GM18505 (cell line): ENCODE results near the gene PCDHB12.
"Not testable (repeated sequence)": the region's sequence is repeated elsewhere in the genome, so short reads cannot be mapped to it uniquely, and the experiment has no call there.

Experiments
- ATAC-seq: cut with Tn5 transposase; IDR thresholded peaks from one replicate; pipeline ENCODE4 v1.9.1; 2021; ENCODE audit not compliant: unreplicated experiment
- POLR2A ChIP-seq: IDR thresholded peaks from 4 replicates; pipeline ENCODE4 v1.6.1; 2011; ENCODE audit warnings: borderline replicate concordance; ENCODE audit not compliant: insufficient read depth, insufficient read length; ENCODE audit errors: extremely low read depth

Gene PCDHB12

DNA sequence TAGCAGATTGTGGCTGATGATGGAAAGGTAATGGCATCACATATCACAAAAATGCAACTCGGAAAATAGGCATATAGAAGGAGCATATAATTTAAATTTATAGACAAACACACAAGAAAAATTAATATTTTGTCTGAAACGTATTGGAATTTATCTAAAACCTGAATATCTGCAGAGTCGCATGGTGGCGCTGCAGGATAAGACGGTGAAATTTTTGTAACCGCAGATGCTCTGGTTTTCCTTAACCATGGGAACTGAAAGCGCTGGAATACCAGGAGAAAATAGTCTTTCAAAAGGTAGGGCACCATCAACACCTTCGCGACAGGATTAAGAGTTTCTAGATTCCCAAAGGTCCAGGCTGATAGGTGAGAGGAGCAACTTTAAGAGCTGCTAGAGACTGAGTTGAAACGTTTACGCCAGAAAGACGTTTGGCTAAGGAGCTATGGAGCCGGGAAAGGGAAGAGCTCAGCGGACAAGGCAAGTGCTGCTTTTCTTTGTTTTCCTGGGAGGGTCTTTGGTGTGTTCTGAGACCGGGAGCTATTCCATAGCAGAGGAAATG, 25.7 kb downstream of the PCDHB12 start:
- ATAC-seq: no peak
- TF ChIP-seq POLR2A: no peak

DNA sequence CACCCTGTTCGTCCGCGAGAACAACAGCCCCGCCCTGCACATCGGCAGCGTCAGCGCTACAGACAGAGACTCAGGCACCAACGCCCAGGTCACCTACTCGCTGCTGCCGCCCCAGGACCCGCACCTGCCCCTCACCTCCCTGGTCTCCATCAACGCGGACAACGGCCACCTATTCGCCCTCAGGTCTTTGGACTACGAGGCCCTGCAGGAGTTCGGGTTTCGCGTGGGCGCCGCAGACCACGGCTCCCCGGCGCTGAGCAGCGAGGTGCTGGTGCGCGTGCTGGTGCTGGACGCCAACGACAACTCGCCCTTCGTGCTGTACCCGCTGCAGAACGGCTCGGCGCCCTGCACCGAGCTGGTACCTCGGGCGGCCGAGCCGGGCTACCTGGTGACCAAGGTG, 27.4 kb downstream of the PCDHB12 start:
- not testable (repeated sequence) for ATAC-seq

DNA sequence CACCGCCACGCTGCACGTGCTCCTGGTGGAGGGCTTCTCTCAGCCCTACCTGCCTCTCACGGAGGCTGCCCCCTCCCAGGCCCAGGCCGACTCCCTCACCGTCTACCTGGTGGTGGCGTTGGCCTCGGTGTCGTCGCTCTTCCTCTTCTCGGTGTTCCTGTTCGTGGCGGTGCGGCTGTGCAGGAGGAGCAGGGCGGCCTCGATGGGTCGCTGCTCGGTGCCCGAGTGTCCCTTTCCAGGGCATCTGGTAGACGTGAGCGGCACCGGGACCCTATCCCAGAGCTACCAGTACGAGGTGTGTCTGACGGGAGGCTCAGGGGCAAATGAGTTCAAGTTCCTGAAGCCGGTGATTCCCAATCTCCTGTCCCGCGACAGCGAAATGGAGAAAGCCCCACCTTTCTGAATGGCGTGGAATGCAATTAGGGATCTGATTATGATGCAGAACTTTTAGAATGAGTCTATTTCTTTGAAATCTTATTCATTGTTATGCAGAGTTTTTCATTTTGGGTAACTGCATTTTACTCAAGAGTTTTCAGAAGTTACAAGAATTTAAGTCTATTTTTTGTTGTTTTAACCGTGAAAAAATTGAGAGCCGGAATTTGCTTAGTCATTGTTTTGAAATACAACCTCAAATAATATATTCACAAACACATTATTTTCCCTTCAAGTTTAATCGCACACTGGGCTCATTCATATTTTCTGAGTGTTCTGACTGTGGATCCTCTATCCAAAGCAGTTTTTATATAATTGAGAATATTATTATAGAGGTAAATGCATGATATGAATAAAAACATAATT, 28.2 kb downstream of the PCDHB12 start:
- TF ChIP-seq POLR2A: no peak
- no peak for ATAC-seq

DNA sequence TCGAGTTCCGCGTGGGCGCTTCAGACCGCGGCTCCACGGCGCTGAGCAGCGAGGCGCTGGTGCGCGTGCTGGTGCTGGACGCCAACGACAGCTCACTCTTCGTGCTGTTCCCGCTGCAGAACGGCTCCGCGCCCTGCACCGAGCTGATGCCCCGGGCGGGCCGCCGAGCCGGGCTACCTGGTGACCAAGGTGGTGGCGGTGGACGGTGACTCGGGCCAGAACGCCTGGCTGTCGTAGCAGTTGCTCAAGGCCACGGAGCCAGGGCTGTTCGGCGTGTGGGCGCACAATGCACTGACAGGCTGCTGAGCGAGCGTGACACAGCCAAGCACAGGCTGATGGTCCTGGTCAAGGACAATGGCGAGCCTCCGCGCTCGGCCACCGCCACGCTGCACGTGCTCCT, 33.0 kb downstream of the PCDHB12 start:
- no peak for TF ChIP-seq POLR2A
- no peak for ATAC-seq

DNA sequence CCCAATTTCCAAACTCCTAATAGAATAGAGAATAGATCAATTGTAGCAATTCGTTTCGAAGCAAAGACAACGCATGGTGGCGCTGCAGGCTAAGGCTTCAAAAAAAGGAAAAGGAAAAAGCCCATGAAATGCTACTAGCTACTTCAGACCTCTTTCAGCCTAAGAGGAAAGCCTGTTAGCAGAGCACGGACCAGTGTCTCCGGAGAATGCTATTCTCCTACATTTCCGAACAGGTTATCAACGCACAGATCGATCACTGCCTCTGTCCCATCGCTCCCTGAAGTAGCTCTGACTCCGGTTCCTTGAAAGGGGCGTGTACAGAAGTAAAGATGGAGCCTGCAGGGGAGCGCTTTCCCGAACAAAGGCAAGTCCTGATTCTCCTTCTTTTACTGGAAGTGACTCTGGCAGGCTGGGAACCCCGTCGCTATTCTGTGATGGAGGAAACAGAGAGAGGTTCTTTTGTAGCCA, 36.8 kb downstream of the PCDHB12 start, which contains the start of gene PCDHB15:
Gene PCDHB15 (plus strand): TSS at position 146 of the 468 bp plus-strand sequence. CDS start 184 bp downstream, at position 330.
- ATAC-seq: no peak
- no peak for TF ChIP-seq POLR2A

DNA sequence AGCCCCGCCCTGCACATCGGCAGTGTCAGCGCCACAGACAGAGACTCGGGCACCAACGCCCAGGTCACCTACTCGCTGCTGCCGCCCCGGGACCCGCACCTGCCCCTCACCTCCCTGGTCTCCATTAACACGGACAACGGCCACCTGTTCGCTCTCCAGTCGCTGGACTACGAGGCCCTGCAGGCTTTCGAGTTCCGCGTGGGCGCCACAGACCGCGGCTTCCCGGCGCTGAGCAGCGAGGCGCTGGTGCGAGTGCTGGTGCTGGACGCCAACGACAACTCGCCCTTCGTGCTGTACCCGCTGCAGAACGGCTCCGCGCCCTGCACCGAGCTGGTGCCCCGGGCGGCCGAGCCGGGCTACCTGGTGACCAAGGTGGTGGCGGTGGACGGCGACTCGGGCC, 38.5 kb downstream of the PCDHB12 start:
- ATAC-seq: not testable (repeated sequence)

DNA sequence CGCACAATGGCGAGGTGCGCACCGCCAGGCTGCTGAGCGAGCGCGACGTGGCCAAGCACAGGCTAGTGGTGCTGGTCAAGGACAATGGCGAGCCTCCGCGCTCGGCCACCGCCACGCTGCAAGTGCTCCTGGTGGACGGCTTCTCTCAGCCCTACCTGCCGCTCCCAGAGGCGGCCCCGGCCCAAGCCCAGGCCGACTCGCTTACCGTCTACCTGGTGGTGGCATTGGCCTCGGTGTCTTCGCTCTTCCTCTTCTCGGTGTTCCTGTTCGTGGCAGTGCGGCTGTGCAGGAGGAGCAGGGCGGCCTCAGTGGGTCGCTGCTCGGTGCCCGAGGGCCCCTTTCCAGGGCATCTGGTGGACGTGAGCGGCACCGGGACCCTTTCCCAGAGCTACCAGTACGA, 38.9 kb downstream of the PCDHB12 start:
- ATAC-seq: not testable (repeated sequence)

DNA sequence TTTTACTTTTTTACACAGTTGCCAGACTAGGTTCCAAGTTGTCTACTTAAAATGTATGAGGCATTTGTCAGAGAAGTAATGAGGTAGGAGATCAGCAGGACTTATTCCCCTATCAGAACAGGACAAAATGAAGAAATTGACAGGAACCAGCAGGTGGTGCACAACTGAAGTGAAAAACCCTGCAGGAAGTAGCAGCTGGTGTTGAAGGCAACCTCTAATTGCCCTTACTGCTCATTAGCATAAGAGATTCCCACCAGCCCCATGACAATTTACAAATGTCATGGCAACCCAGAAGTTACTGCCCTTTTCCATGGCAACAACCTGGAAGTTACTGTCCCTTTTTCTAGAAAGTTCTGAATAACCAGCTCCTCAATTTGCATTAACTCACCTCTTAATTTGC, 42.1 kb downstream of the PCDHB12 start:
- TF ChIP-seq POLR2A: no peak
- no peak for ATAC-seq

DNA sequence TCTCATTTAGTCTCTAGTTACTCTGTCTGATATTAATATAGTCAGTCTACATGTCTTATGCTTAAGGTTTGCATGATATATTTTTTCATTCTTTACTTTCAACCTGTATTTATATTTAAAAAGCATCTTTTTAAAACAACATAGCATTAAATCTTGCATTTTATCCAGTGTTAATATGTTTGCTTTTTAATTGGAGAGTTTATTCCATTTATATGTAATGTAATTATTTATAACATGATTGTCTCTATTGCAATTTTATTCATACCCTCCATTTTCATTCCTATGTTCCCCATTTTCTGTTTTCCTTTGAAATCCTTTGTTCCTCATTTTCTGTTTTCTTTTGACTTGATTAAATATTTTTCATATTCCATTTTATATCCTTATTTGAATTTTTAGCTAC, 49.9 kb downstream of the PCDHB12 start:
- ATAC-seq: no peak
- TF ChIP-seq POLR2A: no peak

DNA sequence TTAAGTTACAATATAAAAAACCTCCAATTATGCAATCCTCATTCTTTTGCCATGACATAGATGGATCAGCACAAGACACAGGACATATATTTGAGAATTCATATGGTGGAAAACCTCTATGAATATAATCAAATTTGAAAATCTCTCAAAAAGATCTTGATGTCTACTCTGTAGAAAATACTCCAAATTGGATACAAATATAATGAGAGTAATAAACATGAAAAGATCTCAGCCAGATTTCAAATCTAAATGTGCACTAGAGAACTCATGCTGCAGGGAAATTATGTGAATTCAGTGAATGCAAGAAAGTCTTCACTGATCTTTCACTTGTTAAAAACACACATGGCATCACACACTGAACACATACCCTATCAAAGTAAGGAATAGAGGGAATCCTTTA, 50.4 kb downstream of the PCDHB12 start:
- no peak for TF ChIP-seq POLR2A
- ATAC-seq: no peak

DNA sequence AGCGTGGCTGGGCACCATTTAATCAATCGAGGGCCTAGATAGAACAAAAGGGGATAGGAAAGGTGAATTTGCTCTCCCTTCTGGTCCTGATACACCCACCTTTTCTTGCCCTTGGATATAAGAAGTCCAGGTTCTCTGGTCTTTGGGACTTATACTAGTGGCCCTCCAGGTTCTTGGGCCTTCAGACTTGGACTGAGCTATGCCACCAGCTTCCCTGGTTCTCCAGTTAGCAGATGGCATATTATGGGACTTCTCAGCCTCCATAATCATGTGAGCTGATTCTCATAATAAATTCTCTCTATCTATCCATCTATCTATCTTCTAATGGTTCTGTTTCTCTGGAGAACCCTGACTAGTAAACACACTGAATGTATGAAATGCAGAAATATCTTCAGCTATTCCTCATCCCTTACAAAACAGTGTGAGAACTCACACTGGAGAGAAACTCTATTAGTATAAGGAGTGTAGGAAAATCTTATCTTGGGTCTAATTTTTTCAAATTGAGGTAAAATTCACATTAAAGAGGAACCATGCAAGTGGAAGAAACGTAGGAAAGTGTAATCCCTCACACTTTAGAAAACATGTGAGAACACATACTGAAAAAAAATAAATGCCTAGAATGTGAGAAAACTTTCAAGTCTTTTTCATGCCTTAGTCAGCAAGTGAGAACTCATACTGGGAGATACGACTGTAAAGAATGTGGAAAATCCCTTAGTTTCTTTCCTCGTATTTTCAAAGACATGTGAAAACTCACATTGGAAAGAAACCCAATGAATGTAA, 52.1 kb downstream of the PCDHB12 start:
- no peak for ATAC-seq
- TF ChIP-seq POLR2A: no peak

DNA sequence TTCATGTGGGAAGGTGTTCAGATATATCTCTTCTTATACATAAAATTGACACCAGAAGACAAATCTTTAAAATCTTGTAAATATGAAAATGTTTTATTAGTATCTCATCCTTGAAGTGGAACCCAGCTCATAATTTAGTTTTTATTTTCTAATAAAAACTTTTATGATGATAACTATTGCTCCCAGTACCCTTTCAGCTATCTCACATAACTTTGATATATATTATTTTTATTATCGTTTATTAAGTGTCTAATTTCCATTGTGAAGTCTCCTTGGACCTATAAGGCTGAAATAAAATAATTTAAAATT, 52.7 kb downstream of the PCDHB12 start:
- no peak for TF ChIP-seq POLR2A
- no peak for ATAC-seq
